Erythroblast (primary cell): ENCODE measurements around the gene GPHA2.

Experiments
- GATA1 ChIP-seq: IDR thresholded peaks from 2 replicates; pipeline ENCODE4 v1.6.1; 2011; ENCODE audit warnings: low read depth, mild to moderate bottlenecking, control low read depth, low read length, moderate library complexity
- POLR2A ChIP-seq: IDR thresholded peaks from 2 replicates; pipeline ENCODE4 v1.6.1; 2011; ENCODE audit warnings: mild to moderate bottlenecking, low read length

- TF ChIP-seq POLR2A (no peak), GATA1 (no peak)
Observed at GRCh38 chr11:64933213-64933934, 2.3 kb downstream of the GPHA2 start.
